ENCODE data around the gene ZMIZ1.

ZMIZ1 gene

DNA sequence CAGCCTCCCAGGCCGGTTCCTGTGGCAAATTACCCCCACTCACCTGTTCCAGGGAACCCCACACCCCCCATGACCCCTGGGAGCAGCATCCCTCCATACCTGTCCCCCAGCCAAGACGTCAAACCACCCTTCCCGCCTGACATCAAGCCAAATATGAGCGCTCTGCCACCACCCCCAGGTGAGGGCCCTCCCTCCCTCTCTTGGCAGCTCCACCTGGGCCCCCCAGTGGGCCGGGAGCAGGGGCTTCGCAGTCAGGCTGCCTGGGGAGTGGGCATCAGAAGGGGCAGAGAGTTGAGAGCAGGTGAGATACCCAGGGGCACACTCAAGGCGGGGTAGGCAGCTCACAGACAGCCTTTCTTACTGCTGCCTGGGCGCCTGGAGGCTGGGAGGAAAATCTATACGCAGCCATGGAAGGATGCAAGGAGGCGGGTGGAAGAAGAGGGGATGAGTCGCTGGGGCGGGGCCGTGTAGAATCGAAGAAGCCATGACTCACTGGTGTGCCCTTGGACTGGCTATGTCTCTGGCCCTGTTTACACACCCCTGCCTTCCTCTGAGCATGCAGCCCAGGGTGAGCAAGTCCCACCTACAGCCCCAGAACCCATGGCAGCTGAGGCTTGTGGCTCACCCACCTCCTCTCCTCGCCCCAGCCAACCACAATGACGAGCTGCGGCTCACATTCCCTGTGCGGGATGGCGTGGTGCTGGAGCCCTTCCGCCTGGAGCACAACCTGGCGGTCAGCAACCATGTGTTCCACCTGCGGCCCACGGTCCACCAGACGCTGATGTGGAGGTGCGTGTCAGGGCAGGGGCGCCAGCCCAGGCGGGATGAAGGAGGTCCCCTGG is 229.9 kb downstream of the ZMIZ1 start:
- DNase-seq: peak in 1 of 2 experiments; percentile 12

DNA sequence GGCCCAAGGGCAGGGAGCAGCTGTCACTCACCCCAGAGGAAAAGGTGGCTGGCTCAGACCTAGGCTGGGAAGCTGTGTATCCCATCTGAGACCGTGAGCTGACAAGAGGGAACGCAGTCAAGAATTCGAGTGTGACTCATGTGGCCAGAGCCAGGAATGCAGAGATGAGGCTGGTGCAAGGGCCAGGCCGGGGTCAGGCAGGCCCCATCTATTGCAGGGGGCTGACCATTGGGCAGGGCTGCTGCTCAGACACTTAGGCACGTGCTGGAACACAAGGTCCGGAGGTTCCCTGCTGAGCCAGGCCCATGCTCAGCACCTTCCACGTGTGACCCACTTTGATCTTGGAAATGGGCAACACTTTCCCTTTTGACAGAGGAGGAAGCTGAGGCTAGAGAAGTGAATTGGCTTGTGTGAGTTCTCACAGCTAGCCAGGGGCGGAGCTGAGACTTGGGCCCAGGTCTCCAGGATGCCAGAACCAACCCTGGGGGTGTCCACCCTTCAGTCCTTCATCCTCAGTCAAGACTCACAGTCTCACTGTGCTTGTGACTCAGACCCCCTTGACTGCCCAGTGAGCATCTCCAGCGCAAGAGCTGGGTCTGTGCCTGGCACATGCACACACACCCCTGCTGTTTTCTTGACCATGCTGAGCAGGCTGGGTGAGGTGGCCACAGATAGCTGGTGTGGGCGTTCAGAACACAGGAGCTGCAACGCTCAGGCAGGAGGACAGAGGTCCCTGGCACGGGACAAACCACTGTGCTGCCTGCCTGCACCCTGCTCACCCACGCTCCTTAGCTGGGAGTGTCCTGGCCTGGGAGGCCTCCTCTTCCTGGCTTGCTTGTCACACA is 230.9 kb downstream of the ZMIZ1 start:
- no peak for DNase-seq

DNA sequence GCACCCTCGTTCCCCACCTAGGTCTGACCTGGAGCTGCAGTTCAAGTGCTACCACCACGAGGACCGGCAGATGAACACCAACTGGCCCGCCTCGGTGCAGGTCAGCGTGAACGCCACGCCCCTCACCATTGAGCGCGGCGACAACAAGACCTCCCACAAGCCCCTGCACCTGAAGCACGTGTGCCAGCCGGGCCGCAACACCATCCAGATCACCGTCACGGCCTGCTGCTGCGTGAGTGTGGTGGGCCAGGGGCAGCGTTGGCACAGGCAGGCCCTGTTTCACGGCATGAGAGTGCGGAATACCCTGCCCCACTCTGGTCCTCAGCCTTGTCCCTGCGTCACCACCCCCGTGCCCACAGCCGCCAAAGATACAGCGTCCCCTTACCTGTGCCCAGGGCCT is 231.9 kb downstream of the ZMIZ1 start:
- DNase-seq: no peak

DNA sequence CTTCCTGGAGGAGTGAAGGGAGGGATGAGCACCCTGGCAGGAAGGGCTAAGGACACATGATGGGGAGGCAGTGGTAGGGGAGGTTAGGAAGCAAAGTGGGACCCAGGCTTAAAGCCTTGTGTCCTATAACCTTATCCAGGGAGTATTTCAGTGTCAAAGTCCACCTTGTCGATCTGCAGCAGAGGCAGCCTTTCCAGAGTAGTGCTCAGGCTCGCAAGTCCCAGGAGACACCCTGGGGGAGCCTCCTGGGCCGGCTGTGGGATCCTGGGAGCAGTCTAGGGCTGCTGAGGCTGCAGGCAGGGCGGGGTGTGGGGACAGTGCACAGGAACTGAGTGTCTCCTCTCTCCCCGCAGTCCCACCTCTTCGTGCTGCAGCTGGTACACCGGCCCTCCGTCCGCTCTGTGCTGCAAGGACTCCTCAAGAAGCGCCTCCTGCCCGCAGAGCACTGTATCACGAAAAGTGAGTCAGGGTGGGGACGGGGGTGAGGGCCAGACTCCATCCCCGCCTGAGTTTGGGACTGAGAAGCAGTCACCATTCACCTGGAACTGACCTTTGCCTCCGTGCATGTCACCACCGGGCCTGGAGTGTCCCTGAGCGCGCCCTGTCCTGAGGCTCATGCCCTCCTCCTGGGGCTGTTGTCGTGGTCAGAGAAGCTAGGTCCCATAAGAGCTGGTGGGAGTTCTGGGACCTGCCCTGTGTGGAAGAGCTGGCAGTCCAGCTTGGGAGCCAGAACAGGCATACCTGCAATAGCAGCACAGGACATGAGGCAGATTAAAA is 233.2 kb downstream of the ZMIZ1 start:
- no peak for DNase-seq

DNA sequence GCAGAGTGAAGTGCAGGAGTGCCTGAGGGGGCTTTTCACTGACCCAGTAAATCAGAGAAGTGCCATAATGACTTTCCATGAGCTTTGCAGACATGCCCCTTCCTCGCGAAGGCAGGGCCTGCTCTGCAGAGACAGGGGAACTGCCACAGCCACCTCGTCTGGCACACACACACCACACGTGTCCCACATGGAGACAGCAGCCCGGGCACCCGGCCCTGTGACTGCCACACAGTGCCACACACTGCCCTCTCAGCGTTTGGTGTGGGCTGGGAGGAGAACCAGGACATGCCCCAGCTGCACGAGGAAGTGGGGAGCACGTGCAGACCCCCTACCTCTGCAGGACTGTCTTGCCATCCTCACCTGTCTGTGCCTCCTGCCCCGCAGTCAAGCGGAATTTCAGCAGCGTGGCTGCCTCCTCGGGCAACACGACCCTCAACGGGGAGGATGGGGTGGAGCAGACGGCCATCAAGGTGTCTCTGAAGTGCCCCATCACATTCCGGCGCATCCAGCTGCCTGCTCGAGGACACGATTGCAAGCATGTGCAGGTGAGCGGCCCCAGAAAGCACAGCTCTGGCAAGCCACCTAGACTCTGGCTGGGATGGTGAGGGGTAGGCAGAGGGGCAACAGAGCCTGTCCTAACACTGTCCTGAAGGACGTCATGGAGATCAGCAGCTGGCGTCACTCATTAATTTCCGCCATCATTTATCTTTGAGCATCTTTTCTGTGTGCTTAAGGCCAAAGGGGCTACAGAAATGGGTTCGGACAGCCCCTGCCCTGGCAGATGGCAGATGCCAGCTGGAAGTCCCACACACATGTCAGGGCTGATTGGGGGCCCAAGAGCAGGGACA is 235.1 kb downstream of the ZMIZ1 start:
- DNase-seq: no peak

DNA sequence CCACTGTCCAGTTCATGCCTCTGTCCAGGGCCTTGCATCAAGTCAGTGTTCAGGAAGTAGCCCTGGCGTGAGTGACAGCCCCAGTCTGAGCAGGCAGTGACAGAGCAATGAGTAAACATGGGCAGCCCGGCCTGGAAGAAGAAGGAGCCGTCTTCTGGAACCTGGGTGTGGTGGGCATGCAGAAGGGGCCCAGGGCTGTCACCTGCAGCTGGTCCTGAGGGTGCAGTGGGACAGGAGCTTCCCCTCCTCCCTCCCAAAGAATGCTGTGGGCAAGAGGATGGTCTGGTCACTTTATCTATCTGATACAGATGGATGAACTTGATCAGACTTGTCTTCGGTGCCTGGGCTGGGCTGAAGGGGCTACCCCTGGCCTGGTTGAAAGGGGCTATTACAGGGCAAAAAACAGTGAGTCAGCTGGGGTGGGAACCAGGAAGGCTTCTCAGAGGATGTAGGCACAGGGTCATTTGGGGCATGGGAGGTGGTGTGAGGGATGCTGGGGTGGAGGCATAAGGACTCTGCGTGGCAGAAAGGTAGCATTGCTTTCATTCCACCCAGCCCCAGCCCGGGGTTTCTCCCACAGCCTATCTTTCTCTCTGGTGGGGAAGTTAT is 235.8 kb downstream of the ZMIZ1 start:
- DNase-seq: no peak

DNA sequence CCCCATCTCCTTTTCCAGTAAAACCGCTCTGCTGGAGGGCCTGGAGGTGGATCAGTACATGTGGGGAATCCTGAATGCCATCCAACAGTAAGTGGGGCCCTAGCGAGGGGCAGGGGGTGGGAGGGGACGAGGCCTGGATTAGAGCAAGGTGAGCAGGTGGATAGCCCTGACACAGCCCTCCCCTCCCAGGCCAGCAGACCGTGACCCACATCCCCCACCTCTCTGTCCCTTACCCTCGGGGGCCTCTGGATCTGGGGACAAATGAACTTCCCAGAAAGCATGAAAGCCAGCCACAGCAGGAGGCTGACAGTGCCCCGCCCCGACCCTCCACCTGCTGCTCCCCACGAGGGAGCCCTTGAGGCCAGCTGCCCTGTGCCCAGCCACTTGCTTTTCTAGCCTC is 236.7 kb downstream of the ZMIZ1 start:
- DNase-seq: no peak

DNA sequence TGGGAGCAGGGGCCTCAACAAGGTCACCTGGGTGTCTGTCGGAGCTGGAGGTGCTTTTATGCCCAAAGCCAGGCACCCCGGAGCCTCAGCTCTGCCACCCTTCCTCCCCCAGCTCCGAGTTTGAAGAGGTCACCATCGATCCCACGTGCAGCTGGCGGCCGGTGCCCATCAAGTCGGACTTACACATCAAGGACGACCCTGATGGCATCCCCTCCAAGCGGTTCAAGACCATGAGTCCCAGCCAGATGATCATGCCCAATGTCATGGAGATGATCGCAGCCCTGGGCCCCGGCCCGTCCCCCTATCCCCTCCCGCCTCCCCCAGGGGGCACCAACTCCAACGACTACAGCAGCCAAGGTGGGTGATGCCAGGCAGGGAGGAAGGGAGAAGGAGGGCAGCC is 237.2 kb downstream of the ZMIZ1 start:
- DNase-seq: no peak

DNA sequence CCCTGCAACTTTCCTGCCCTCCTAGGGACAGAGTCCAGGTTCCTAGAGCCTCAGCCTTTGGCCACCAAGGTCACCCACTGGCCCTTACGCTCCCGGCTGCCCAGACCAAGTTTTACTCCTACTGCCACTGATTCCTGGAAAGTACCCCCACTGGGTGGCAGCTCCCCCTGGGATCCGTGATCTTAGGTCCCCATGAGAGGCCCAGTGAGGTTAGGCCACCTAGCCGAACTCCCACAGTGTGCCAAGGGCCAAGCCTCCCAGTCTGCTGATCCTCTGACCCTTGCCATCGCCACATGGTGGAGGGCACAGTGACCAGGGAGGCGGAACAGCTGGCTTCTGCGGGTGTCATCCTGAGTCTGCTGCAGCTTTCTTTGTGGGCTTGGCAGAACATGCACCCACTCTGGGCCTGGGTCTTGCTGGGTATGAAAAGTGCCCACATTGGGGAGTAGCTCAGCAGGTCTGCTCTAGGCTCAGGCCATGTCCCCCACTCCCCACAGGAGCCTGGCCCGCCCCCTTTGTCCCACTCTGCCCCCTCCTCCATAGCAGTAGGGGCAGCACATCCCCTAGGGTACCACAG is 238.0 kb downstream of the ZMIZ1 start:
- DNase-seq: no peak

DNA sequence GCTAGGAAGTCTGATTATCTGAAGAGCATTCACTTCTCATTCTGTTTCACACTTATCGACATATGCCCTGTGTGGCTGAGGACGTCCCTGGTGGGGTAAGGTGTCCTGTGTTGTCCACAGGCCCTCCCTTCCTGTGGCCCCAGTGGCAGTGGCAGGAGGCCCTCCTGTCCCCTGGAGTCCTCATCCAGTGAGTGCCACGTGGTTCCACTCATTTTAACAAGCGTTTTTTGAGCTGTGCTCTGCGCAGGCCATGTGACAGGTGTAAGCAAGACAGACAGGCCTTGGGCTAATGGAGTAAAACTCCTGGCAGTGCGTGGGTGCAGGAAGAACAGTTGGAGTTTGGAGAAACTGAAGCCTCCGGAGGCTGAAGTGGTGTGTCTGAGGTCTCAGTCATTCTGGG is 239.2 kb downstream of the ZMIZ1 start:
- no peak for DNase-seq

DNA sequence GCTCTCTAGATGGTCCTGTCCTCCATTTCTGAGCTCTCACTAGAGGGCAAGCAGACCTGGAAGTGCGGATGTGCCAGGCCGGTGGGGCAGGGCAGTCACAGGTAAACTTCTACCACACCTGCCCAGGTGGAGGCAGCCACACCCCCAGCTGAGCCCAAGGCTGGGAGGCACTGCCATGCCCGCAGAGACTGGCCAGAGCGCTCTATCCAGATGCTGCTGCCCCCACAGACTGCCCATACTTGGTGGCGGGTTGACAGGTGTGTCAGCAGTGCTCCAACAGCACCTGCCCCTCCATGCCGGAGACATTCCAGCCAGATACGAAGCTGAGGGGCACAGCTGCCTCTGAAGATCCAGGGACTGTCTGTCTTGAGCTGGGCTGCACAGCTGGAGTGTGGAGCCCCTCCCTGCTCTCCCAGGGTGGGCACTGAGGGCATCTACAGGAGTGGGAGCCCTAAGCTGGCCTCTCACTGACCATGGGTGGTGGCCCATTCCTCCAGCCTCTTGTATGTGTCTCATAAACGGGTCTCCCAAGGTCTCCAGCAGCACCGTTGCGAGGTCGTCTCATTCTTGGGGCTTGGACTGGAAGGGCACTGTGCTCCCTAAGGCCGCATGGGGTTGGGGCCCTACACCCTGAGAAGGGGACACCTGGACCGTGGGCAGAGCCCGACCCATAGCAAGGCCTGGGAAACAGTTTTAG is 240.4 kb downstream of the ZMIZ1 start:
- DNase-seq: no peak

DNA sequence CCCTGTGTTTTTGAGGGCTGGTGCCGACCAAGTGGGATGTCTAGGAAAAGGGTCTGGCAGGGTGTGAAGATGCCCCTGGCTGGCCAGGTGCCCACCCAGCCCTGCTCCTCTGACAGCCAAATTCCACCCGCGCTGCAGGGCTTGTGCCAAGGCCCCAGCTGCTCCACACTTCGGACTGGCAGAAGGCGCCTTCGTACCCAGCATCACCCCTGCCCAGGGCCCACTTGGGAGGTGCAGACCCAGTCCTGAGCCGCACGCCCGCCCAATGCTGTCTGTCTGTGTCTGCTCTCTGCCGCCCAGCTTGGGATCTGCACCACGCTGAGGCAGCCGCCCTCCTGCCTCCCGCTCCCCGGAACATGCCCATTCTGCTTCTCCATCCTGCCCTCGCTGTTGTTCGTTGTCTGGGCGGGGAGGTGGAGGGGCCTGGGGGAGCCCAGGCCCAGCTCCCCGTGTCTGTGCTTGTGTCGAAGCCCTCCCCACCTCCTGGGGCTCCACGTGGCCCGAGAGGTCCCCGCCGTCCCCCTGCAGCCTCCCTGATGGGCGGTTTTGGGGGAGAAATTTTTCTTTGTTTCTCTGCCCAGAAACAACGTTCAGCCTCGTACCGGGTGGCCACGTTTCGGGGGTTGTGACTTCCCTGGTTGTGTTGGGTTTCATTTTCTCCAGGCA is 241.6 kb downstream of the ZMIZ1 start:
- no peak for DNase-seq

DNA sequence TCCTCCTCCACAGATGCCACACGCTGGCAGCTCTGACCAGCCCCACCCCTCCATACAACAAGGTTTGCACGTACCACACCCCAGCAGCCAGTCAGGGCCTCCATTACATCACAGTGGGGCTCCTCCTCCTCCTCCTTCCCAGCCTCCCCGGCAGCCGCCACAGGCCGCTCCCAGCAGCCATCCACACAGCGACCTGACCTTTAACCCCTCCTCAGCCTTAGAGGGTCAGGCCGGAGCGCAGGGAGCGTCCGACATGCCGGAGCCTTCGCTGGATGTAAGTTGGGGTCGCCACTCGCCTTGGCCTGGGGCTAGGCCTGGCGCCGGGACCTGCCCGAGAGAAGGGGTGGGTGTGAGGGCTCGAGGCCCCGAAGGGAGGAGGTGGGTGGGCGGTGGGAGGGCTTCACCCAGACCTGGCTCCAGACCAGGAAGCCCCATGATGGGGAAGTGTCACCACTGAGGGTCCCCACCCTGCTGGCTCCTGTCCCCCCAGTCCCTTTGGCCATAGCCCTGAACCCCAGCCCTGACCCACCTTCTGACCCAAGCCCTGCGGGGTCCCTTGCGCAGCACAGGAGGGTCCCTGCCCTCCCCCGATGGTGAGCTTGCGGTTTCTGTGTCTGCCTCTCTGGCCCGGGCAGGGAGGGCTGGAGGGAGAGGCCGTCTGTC is 242.3 kb downstream of the ZMIZ1 start:
- no peak for DNase-seq

DNA sequence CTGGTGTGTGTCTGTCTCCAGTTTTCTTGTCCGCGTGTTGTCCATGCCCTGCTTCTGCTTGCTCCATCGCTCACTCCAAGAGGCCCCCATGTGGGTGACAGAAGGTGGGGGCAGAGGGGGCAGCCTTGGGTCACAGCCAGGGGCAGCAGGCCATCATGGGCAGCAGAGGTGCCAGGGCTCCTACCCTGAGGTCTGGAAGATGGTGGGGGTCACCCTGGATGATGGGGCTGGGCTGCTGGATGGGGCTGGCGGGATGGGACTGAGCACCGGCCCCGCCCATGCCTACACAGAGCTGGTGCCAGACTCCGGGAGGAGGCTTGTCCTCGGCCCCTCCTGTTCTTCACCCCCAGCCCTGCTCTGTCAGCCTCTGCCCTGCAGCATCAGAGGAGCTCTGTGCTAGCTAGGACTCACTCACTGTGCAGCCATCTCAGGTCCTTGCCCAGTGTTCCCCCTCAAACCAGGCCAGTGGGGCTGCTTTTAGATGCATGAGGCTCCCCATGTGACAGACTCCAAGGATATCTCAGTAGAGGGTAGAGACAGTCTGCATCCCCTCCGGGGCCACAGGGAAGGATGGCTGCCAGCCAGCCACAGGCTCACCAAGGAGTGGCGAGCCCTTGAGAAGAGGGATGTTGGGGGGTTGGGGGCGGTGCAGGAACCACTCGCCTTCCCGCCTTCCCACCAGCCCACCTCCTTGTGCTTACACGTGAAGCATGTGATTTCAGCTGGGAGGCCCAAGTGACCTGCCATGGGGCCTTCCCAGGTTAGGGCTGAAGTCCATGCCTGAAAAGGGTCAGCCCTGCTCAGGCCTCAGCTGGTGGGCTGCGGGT is 243.0 kb downstream of the ZMIZ1 start:
- DNase-seq: no peak

DNA sequence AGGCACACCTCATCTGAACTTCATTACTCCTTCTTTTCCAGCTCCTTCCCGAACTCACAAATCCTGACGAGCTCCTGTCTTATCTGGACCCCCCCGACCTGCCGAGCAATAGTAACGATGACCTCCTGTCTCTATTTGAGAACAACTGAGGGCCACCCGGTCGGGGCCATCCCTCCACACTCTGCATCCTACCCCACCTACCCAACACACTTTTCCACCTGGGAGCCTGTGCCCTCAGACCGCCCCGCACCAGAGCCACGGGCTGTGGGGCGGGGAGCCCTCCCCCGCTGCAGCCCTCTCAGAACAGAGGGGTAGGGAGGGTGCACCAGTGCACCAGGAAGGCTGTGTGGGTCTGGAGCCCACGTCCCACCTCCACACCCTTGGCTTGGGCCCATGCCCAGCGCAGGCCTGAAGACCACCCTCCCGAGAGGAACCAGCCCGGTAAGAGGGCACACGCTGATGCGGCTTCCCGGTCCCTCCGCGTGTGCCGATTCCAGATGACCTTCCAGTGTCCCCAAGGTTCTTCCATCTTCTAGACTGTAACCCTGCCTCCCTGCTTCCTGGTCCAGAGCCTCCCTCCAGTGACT is 243.9 kb downstream of the ZMIZ1 start:
- no peak for DNase-seq

DNA sequence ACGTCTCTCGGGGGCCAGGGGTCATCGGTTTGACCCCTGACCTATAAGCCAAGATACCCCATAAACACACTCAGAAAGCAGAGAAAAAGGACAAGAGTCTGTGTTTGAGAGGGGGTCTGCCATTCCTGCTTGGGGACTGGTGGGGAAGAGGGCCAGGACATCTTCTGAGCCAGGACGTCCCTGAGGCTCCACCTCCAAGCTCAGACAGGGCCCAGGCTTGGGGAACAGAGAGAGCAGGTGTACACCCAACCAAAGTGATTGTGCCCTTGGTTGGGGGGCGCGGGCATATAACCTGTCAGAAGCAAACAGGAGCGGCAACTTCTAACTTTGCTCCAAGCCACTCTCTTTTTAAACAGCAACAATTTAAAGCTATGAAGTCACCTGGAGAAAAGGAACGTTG is 244.6 kb downstream of the ZMIZ1 start:
- no peak for DNase-seq

DNA sequence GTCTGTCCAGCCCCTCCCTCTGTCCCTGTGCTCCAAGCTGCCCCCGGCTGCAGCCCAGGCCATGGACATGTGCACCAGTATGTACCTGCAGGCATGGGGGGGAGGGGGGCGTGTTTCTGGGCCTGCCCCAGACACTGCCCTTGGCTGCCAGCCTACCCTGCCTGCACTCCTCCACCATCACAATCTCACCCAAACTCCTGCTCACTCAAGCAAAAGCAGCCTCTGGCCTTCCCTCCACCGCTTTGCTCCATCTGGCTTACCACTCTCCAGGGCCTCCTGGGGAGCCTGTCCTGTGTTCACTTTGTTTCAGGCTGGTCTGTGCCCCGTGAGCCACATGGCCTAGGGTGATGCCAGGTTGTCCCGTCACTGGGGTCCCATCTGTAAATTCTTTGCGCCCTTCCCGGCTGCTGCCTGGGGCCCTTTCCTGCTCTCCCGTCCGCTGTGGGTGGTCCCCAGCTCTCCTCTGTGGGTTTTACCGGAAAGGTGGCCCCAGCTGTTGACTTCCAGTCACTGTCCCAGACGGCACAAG is 245.2 kb downstream of the ZMIZ1 start:
- no peak for DNase-seq

Data from Kasumi-1 (cell line).